H4 (cell line): Measurements from ENCODE around the gene EDEM2. TPM values are rescaled to one million over a fixed set of nuclear protein-coding genes. Genes with fewer than 3 reads are reported as not detected.
"Not testable (repeated sequence)": the region's sequence is repeated elsewhere in the genome, so short reads cannot be mapped to it uniquely, and the experiment has no call there.

Experiments
- DNase-seq: peaks from one replicate; pipeline ENCODE4 v3.0.0-alpha.2; 2015; ENCODE audit warnings: low spot score
- total RNA-seq: library from RNA; depleted of rRNA; stranded (reverse); fragments of >200 nt; shearing (Covaris generic); gene quantifications from 2 replicates; pipeline ENCODE4 v1.2.3, GENCODE V29; 2014; rRNA removed

Gene EDEM2
- 38.7 and 40.1 TPM in 2 replicates for total RNA-seq

GRCh38 chr20:35146920-35147574, at the start of gene EDEM2:
Gene EDEM2, minus strand, starts transcription at chr20:35147336. Its CDS starts 78 bp downstream, at chr20:35147258.
- peak; percentile 91 for DNase-seq

- DNase-seq = no peak
These were observed 49.2 kb upstream of the EDEM2 start for GRCh38 chr20:35196313-35196712.

- DNase-seq = not testable (repeated sequence)
These were observed 46.1 kb upstream of the EDEM2 start for GRCh38 chr20:35193031-35193791.

- peak; percentile 31 for DNase-seq
These were observed 45.2 kb upstream of the EDEM2 start for GRCh38 chr20:35192118-35192872.

GRCh38 chr20:35191419-35192117, 44.4 kb upstream of the EDEM2 start:
- no peak for DNase-seq

GRCh38 chr20:35190556-35190955, 43.4 kb upstream of the EDEM2 start:
- no peak for DNase-seq

GRCh38 chr20:35189223-35189622, 42.1 kb upstream of the EDEM2 start:
- not testable (repeated sequence) for DNase-seq

- peak; percentile 79 for DNase-seq
These were observed 40.6 kb upstream of the EDEM2 start for GRCh38 chr20:35187584-35188190.

GRCh38 chr20:35186691-35187289, 39.7 kb upstream of the EDEM2 start:
- not testable (repeated sequence) for DNase-seq

- no peak for DNase-seq
These were observed 34.6 kb upstream of the EDEM2 start for GRCh38 chr20:35181731-35182130.

GRCh38 chr20:35180266-35180665, 33.1 kb upstream of the EDEM2 start:
- no peak for DNase-seq

GRCh38 chr20:35179292-35180212, 32.4 kb upstream of the EDEM2 start:
- DNase-seq = no peak

- no peak for DNase-seq
These were observed 29.0 kb upstream of the EDEM2 start for GRCh38 chr20:35176132-35176531.

- no peak for DNase-seq
These were observed 27.5 kb upstream of the EDEM2 start for GRCh38 chr20:35174458-35175216.

- no peak for DNase-seq
These were observed 26.5 kb upstream of the EDEM2 start for GRCh38 chr20:35173576-35174192.

GRCh38 chr20:35172434-35172806, 25.3 kb upstream of the EDEM2 start:
- no peak for DNase-seq

GRCh38 chr20:35171753-35172433, 24.8 kb upstream of the EDEM2 start, which contains the start of gene PROCR:
Gene PROCR, plus strand, starts transcription at chr20:35172072. Its CDS starts 83 bp downstream, at chr20:35172155.
- DNase-seq = peak; percentile 97

- DNase-seq = no peak
These were observed 24.3 kb upstream of the EDEM2 start for GRCh38 chr20:35171438-35171752.
